ENCODE results near the gene GCC1. TPM values are rescaled to one million over a fixed set of nuclear protein-coding genes. Genes with fewer than 3 reads are reported as not detected.

GCC1 gene
- total RNA-seq, 2 donors from 2014 or later = 22.5 to 32.3 TPM

DNA sequence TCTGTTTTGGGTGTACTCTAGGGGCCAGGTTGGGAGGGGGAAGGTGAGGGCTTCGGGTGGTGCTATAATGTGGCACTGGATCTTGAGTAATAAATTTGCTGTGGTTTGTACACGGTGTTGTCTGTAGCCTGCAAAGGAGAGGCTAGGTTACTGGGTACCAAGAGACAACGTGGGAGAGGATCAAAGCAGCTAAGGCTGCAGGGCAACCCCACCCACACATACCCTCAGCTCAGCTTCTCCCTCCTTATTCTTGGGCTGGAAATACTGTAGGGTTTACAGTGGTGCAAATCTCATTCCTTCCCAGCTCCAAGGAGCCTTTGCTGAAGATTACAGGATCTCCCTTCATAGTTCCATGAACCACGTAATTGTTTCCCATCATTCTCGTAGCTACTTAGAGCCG is 6.2 kb upstream of the GCC1 start:
- TF ChIP-seq POLR2A (IDR thresholded peaks at IDR 0.05) = no peak
- TF ChIP-seq POLR2AphosphoS5 (IDR thresholded peaks at IDR 0.05) = no peak
- TF ChIP-seq, protein P1, sequence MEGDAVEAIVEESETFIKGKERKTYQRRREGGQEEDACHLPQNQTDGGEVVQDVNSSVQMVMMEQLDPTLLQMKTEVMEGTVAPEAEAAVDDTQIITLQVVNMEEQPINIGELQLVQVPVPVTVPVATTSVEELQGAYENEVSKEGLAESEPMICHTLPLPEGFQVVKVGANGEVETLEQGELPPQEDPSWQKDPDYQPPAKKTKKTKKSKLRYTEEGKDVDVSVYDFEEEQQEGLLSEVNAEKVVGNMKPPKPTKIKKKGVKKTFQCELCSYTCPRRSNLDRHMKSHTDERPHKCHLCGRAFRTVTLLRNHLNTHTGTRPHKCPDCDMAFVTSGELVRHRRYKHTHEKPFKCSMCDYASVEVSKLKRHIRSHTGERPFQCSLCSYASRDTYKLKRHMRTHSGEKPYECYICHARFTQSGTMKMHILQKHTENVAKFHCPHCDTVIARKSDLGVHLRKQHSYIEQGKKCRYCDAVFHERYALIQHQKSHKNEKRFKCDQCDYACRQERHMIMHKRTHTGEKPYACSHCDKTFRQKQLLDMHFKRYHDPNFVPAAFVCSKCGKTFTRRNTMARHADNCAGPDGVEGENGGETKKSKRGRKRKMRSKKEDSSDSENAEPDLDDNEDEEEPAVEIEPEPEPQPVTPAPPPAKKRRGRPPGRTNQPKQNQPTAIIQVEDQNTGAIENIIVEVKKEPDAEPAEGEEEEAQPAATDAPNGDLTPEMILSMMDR (IDR thresholded peaks at IDR 0.05) = no peak
- 71% methylated on average over 6 of the region's 6 CpGs for WGBS
- H3K27me3 ChIP-seq (replicated peaks; ENCODE audit: insufficient read depth) = no peaks in the 10 kb centered on the region
- H3K4me3 ChIP-seq = no peak overlapping the region
- intact Hi-C loops (cut with DNase I) = no loop called here
- peaks cover 6% of the 10 kb centered on the region for H3K4me1 ChIP-seq (replicated peaks)
- H3K36me3 ChIP-seq = peaks cover 0 to 9% of the 10 kb centered on the region in 2 donors
- H3K9me3 ChIP-seq = no peaks in the 10 kb centered on the region
- no peak for DNase-seq (ENCODE audit: low spot score)
- H3K27ac ChIP-seq = no peak overlapping the region

DNA sequence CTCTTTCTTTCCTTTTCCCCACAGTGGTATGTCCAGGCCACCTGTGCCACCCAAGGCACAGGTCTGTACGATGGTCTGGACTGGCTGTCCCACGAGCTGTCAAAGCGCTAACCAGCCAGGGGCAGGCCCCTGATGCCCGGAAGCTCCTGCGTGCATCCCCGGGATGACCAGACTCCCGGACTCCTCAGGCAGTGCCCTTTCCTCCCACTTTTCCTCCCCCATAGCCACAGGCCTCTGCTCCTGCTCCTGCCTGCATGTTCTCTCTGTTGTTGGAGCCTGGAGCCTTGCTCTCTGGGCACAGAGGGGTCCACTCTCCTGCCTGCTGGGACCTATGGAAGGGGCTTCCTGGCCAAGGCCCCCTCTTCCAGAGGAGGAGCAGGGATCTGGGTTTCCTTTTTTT is 5.8 kb upstream of the GCC1 start:
- DNase-seq (ENCODE audit: low spot score) = no peak
- no peaks in the 10 kb centered on the region for H3K9me3 ChIP-seq
- H3K27me3 ChIP-seq (replicated peaks; ENCODE audit: insufficient read depth) = no peaks in the 10 kb centered on the region
- no peak for TF ChIP-seq POLR2A (IDR thresholded peaks at IDR 0.05)
- TF ChIP-seq POLR2AphosphoS5 (IDR thresholded peaks at IDR 0.05) = no peak
- TF ChIP-seq, protein P1 (IDR thresholded peaks at IDR 0.05) = no peak
- H3K36me3 ChIP-seq = peaks cover 0 to 9% of the 10 kb centered on the region in 2 donors
- H3K27ac ChIP-seq = no peak overlapping the region
- no peak overlapping the region for H3K4me3 ChIP-seq
- intact Hi-C loops (cut with DNase I) = no loop called here
- 90% methylated on average over 7 of the region's 7 CpGs for WGBS
- peaks cover 6% of the 10 kb centered on the region for H3K4me1 ChIP-seq (replicated peaks)

DNA sequence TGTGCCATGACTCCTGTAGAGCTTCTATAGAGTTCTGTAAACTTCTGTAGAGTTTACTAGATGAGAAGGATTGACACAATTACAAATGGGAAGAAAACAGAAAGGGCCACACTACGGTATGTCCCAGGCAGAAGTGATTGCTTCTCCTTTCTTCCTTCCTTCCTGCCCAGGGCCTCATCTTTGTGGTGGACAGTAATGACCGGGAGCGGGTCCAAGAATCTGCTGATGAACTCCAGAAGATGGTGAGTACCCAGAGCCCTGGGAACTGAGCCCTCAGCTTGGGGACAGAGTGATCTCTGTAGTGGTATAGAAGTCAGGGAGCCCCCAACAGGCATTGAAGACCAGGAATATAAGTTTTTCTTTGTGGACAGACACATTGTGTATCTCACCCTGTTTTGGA is 4.5 kb upstream of the GCC1 start:
- H3K4me3 ChIP-seq = no peak overlapping the region
- H3K27ac ChIP-seq = no peak overlapping the region
- TF ChIP-seq, protein P1 (IDR thresholded peaks at IDR 0.05) = no peak
- TF ChIP-seq POLR2A (IDR thresholded peaks at IDR 0.05) (no peak), POLR2AphosphoS5 (IDR thresholded peaks at IDR 0.05) (no peak)
- DNase-seq (ENCODE audit: low spot score) = no peak
- H3K27me3 ChIP-seq (replicated peaks; ENCODE audit: insufficient read depth) = no peaks in the 10 kb centered on the region
- no peaks in the 10 kb centered on the region for H3K9me3 ChIP-seq
- peaks cover 6% of the 10 kb centered on the region for H3K4me1 ChIP-seq (replicated peaks)
- WGBS = 77% methylated on average over 3 of the region's 3 CpGs
- intact Hi-C loops (cut with DNase I) = loop anchor here (2.0 to 10.0 kb wide), 3 partner anchors 61 to 445 kb away; partner anchors contain the start of genes LRRC4 and ZNF800
- peaks cover 0 to 9% of the 10 kb centered on the region in 2 donors for H3K36me3 ChIP-seq

DNA sequence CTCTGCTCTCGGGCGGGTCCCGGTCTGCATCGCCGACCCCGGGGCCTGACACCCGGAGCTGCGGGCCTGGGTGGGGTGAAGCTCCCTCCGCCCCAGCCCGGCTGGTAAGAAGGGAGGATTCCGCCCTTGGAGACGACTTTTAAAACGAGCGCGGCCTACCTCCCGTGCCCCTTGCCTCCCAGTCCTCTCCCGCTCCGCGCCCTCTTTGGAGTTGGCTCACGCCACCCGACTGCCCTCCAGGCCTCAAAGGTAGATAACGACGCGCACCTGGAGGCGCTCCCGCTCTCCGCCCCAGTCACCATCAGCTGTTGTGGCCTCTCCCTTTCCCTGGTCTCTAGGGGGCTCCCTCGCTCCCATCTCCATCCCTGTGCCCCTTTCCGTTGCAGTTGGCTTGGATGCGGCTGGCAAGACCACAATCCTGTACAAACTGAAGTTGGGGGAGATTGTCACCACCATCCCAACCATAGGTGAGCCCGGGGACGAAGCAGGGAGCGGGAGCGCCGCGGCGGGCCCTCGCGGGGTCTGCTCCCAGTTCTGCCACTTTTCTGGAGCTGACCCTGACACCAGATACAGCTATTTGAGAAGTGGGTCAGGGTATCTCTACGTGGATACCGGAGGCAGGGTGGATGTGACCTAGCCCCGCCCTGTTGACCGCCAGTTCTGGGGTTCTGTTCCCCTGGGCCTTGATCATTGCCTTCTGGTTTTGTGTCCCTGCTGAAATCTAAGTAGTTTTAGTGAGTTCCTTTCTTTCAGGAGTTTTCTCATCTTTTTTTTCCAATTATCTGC is 3.5 kb upstream of the GCC1 start:
- peaks cover 14% of the 10 kb centered on the region for H3K4me1 ChIP-seq (replicated peaks)
- TF ChIP-seq, protein P1 (IDR thresholded peaks at IDR 0.05) = peak in 3 of 4 experiments; percentile 28 to 53 (median 29)
- TF ChIP-seq POLR2AphosphoS5 (IDR thresholded peaks at IDR 0.05) (peak; percentile 36), POLR2A (IDR thresholded peaks at IDR 0.05) (no peak)
- no peaks in the 10 kb centered on the region for H3K27me3 ChIP-seq (replicated peaks; ENCODE audit: insufficient read depth)
- H3K36me3 ChIP-seq = peaks cover 0 to 9% of the 10 kb centered on the region in 2 donors
- intact Hi-C loops (cut with DNase I) = loop anchor here (2.0 to 10.0 kb wide), 3 partner anchors 62 to 446 kb away; partner anchors contain the start of genes LRRC4 and ZNF800
- no peaks in the 10 kb centered on the region for H3K9me3 ChIP-seq
- H3K4me3 ChIP-seq = peak overlapping the region; percentile 93 to 99
- DNase-seq (ENCODE audit: low spot score) = peak; percentile 62
- peak overlapping the region; percentile 91 to 95 for H3K27ac ChIP-seq
- 3% methylated on average over 43 of the region's 43 CpGs for WGBS

All from prostate gland (tissue), 2 donors.